ENCODE measurements around the gene FIZ1.

Gene FIZ1

DNA sequence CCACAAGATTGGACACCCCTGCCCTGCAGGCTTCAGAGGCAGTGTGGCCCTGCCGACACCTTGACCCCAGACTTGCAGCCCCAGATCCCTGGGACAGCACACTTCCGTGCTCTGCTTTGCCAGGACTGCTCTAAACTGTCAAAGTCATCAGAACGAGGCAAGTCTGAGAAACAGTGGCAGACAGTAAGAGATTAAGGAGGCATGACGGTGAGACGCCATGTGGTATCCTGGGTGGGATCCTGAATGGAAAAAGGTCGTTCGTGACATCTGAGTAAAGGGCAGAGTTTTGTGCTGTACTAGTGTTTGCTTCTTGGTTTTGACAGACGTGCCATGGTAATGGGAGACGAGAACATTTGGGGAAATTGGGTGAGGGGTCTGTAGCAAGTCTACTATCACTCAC, 32.5 kb downstream of the FIZ1 start:
- no peak for DNase-seq

DNA sequence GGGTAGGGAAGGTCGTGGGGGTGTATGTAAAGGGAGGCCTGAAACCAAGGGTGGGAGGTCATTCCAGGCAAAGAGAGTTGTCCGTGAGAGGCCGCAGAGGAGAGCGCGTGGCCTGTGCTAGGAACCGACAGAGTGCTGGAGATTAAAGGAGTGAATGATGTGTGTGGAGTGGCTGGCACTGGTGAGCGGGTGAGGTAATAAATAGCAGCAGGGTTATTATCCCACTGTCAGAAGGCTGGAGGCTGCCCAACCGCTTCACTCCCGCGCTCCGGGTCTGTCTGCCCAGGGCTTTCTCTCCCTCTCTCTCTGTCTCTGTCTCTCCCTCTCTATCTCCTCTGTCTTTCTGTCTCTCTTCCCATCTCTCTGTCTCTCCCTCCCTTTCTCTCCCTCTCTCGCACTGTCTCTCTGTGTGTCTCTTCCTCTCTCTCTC, 36.0 kb downstream of the FIZ1 start:
- DNase-seq: no peak

- DNase-seq: no peak
Observed at GRCh38 chr19:55559684-55560083, 39.6 kb downstream of the FIZ1 start.

- DNase-seq: peak; percentile 96
Observed at GRCh38 chr19:55554741-55555152, 44.6 kb downstream of the FIZ1 start.

DNA sequence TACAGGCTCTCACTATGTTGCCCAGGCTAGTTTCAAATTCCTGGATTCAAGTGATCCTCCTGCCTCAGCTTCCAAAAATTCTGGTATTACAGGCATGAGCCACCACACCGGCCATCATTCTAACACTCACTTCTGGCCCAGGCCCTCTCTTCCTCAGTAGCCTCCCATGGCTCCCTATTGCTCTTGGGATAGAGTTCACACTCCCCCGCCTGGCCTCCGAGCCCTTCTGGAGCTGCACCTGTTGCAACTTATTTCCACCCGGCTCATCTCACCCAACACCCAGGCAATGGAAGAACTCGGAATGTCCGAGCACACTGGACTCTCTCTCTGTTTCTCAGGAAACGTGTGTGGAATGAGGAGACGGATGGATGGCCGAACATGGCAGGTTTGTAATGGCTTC, 45.0 kb downstream of the FIZ1 start:
- no peak for DNase-seq

DNA sequence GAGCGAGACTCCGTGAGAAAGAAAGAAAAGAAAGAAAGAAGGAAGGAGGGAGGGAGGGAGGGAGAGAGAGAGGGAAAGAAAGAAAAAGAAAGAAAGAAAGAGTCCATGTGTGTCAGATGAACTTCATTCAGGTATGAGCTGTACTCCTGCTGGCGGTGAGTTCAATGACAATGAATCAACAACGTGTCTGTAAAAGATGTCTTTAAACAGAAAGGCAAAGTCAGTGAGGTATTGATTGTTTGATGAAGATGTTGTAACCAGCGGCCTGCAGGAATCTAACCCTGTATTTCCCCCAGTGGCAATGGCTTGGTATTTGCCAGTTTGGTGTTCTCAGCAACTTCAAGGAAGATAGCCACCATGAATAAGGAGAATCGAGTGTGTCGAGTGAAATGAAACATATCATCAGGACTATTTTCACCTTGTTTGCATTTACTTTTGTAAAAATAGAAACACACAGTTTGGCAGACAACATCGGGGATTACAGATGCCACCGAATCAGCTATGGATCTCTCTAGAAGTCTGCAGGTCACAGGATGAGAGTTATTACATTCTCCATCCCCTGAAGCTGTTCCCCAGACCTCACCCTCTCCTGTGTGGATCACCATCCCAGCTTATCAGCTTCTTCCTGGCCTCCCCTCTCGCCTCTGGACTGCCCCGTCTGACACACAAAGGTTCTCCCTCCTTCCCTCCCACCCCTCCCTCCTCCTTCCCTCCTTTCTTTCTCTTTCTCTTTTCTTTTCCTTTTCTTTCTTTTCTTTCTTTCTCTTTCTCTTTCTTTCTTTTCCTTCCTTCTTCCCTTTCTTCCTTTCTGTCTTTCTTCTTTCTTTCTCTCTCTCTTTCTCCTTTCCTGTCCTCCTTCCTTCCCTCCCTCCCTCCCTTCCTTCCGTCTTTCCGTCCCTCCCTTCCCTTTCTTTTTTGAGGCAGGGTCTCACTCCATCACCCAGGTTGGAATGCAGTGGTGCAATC, 45.8 kb downstream of the FIZ1 start:
- peak; percentile 32 for DNase-seq

DNA sequence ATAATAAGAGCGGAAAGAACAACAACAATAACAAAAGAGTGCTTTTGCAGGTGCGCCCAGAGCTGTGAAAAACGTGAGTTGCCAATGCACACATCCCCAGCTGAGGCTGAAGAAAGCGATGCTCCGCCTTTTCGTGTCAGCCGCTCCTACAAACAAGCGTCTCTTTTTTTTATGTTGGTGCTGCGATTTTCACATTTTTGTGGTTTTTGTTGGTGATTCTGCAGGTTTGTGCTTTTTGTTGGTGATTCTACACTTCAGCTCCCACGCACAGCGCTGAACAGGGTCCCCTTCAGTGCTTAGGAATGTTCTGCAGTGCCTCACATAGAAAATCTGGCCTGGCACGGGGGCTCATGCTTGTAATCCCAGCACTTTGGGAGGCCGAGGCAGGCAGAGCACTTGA, 46.7 kb downstream of the FIZ1 start:
- peak; percentile 88 for DNase-seq

- peak; percentile 35 for DNase-seq
Observed at GRCh38 chr19:55552206-55552605, 47.1 kb downstream of the FIZ1 start.

DNA sequence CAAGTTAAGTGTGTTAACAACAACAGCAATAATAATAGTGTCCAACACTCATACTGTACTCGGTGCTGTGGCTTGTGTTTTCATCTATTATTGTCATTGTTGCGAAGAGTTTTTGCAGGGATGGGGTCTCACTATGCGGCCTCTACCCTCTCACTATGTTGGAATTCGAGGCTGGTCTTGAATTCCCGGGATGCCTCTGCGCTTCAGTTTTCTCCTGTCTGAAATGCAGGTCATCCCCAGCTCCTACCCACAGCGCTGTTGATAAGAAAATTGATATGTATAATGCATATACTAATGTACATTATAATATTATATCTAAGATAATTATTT, 49.0 kb downstream of the FIZ1 start:
- no peak for DNase-seq

DNA sequence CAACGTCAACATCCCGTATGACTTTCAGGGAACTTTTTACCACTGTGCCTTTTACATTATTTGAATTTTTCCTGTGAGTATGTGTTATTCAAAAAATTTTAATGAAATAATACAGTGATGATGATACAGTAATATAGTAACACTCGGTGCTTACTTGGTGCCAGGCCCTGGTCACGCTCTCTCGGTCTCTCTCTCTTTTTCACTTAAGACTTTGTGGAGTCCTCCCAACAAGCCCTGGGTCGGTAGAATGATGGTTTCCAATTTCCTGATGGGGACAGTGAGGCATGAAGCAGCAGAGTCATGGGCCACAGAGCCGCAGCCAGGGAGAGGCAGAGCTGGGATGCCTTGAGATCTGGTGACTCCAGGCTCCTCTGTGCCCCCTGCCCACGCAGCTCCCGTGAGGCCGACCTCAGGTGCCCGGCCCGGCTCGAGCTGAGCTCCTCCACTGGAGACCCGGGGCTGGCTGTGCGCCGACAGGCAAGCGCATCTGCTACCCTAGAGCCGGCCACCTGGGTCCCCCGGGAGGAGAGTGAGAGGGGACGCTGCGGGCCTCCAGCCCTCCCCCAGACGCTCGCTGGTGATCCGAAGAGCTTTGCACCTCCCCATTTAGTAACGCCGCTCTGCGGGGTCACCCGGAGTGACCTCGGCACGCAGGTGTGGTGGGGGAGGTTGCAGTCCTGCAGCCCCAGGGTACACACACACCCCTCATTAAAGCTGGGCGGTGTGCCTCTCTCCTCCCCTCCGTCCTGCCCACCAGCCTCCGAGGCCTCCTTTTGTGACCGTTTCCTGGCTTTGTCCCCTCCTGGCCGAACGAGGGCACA, 49.6 kb downstream of the FIZ1 start:
- peak; percentile 65 for DNase-seq

DNA sequence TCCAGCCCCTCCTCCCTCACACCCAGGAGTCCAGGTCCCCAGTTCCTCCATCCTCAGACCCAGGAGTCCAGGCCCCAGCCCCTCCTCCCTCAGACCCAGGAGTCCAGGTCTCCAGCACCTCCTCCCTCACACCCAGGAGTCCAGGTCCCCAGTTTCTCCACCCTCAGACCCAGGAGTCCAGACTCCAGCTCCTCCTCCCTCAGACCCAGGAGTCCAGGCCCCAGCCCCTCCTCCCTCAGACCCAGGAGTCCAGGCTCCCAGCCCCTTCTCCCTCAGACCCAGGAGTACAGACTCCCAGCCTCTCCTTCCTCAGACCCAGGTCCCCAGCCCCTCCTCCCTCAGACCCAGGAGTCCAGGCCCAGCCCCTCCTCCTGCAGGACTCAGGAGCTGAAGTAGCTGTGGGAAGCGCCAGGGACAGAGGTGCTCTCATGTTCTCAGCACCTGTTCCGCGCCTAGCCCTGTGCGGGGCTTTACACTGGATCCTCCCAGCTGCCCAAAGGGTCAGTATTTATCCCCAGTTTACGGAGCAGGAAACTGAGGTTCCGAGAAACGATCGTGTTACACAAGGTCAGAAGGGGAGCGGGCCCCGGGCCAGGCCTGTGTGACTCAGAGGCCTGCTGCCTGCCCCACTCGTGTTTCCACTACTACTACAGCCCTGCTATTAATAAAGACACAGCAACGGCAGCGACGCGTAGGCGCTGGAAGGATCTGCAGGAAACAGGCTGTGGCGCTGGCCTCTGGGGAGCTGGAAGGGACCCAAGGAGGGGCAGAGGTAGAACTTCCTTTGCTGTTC, 52.3 kb downstream of the FIZ1 start:
- DNase-seq: no peak

DNA sequence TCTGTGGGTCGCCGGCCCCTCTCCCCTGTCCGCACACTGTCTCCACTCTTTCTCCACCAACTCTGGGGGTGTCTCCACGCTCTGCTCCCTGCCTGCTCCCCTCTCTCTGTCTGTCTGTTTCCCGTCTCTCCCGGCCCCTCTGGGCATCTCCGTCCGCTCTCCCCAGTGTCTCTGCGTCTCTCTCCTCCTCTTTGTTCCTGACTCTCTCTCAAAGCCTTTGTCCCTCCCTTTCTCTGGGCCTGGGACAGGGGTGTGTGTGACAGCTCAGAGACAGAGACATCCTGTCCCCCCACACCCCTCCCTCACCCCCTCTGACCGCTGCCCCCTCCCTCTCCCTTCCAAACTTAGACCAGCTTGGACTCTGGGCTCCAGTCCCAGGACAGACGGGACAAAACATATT, 53.3 kb downstream of the FIZ1 start:
- DNase-seq: no peak

DNA sequence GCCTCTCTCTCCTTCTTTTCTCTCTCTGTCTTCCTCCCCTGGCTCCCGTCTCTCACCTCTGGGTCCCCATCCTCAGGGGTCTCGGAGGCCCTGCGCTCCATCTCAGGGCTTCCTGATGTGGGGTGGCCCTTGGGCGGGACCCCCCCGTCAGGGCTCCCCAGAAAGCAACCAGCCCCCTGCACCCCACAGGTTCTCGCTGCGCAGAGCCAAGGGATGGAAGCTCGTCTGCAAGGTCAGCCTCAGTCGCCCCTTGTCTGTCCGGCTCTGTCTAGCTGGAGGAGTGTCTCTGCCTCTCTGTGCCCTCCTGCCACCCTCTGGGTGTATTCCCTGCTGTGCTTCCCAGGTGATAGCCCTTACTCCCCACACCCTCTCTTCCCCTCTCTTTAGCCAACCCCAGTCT, 53.9 kb downstream of the FIZ1 start, which contains the start of gene SBK3:
Gene SBK3 (minus strand): TSS at position 101 of the 400 bp plus-strand sequence. CDS start 0 bp downstream, at position 101.
- DNase-seq: no peak

DNA sequence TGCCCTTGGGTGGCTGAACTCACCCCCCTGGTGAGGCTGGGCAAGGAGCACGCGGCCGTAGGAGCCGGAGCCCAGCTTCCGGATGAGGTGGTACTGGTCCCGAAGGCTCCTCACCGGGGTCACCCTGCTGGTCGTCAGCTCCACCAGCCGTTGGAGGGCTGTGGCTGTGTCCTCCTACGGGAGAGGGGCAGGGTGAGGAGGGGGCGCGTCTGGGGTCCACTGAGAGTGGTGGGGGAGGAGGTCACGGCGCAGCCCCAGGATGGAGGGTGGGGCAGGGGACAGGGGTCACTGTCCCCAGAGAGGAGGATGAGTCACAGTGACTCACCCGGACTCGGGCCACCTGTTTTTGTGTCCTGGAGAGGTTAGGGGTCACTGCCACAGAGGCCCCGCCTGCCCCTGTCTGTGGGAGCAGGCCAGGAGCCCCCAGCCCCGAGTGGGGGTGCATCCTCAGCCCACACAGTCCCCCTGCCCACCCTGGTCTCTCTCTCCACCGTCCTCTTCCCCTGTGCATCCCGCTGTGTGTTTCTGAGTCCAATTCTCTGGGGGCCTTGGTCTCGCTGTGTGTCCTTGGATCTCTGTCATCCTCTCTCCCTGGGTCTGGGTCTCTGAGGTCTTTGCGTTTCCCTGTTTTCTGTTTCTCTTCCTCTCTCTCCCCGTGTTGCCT, 54.4 kb downstream of the FIZ1 start:
- DNase-seq: no peak

DNA sequence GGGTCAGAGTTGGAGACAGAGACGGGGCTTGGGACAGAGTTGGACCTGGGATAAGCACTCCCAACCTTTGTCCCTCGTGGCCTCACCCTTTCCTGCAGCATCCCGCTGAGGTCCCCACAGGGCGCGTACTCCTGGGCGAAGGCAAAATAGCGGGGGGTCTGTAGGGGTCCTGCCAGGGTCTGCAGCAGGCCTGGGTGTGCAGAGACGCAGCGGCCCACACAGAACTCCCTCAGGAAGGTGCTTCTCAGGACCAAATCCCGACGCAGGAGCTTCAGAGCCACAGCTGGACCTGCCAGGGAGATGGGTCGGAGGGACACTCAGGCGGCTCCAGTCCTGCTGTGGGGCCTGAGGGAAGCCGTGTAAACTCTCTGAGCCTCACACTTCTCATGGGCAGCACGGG, 55.3 kb downstream of the FIZ1 start:
- DNase-seq: no peak

DNA sequence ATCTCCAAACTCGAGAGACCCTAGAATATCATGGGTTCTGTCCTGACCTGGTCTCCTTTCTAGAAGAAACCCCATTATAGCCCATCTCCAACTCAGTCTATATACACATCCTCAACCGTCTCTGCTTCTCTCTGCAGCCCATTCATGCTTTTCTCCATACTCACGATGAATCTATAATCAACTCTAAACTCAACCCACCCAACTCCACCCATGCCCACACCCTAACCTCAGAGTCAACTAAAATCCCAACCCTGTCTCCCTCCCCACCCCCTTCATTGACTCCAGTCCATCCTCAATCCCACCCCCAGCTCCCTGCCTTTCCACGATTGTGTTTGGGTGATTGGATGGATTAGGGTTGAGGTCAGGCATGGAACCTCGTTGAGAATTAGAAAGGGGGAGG, 55.8 kb downstream of the FIZ1 start:
- DNase-seq: no peak

DNA sequence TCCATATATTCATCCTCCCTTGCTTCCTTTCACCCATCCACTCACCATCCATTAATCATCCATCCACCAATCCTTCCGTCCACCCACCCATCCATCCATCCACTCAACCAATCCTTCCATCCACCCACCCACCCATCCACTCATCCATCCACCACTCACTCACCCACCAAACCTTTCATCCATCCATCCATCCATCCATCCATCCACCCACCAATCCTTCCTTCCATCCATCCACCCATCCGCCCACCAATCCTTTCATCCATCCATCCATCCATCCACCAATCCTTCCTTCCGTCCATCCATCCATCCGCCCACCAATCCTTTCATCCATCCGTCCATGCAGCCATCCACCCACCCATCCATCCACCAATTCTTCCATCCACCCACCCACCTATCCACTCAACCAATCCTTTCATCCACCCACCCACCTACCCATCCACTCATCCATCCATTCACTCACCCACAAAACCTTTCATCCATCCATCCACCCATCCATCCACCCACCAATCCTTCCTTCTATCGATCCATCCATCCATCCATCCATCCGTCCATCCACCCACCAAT, 56.9 kb downstream of the FIZ1 start:
- DNase-seq: no peak

Measured in RPMI8226 (cell line).